Panc1 (cell line): ENCODE results near the gene MMP15. TPM values are rescaled to one million over a fixed set of nuclear protein-coding genes. Genes with fewer than 3 reads are reported as not detected.
A peak's percentile ranks its signal among the peaks of the same experiment; 100 is the strongest.

Experiments
- ATAC-seq: fragments of 200-7000 bp; cut with Tn5 transposase; 2 replicates; pipeline ENCODE4 v1.9.1; 2020; ENCODE audit warnings: mild to moderate bottlenecking, moderate library complexity
- BruUV-seq: library from RNA; stranded (reverse); fragments of 400-500 nt; replicated peaks from 2 replicates; lab custom pipeline; 2021; lab: Mats Ljungman, UMichigan
- CTCF ChIA-PET: fragments of 300-600 bp; sonication (Branson Sonifier 250); formaldehyde crosslinking; loops from one replicate; lab custom pipeline; 2022; ENCODE audit warnings: antibody characterized with exemption; lab: Charles Lee
- POLR2A ChIA-PET: fragments of 300-600 bp; sonication (Branson Sonifier 250); formaldehyde crosslinking; loops from one replicate; lab custom pipeline; 2022; ENCODE audit warnings: antibody characterized with exemption; lab: Charles Lee
- DNase-seq: peaks from one replicate; pipeline ENCODE4 v3.0.0-alpha.2; 2010; ENCODE audit warnings: low read depth, low spot score
- H3K27ac ChIP-seq: 2 replicates; pipeline ENCODE4 v1.5.1; 2011; ENCODE audit warnings: mild to moderate bottlenecking, low read length, inconsistent platforms
- H3K27me3 ChIP-seq: fragments of 200-500 bp; sonication (Bioruptor generic); 2 replicates; pipeline ENCODE4 v1.6.0; 2014; ENCODE audit warnings: low read length, inconsistent platforms; ENCODE audit not compliant: control insufficient read depth, insufficient read depth
- H3K36me3 ChIP-seq: fragments of 200-500 bp; sonication (Bioruptor generic); 2 replicates; pipeline ENCODE4 v1.5.1; 2014; ENCODE audit warnings: inconsistent platforms, mild to moderate bottlenecking, low read length, moderate library complexity; ENCODE audit not compliant: control insufficient read depth, insufficient read depth
- H3K4me1 ChIP-seq: 2 replicates; pipeline ENCODE4 v1.5.1; 2011; ENCODE audit warnings: inconsistent platforms, mild to moderate bottlenecking, low read length, moderate library complexity; ENCODE audit not compliant: control insufficient read depth, insufficient read depth
- H3K4me3 ChIP-seq, 2 experiments: 2 replicates each; pipeline ENCODE4 v1.5.1; 2011 to 2012; ENCODE audit warnings: low read depth in 2 of 2, low read length in 2 of 2, mild to moderate bottlenecking in 2 of 2, inconsistent platforms in 1 of 2, moderate library complexity in 1 of 2
- H3K9me3 ChIP-seq: fragments of 200-500 bp; sonication (Bioruptor generic); 2 replicates; pipeline ENCODE4 v1.5.1; 2014; ENCODE audit warnings: low read depth, mild to moderate bottlenecking, inconsistent platforms, low read length, moderate library complexity; ENCODE audit not compliant: control insufficient read depth, insufficient read depth
- CTCF ChIP-seq: fragments of 450-650 bp; IDR thresholded peaks from 2 replicates; pipeline ENCODE4 v1.5.1; 2017; ENCODE audit warnings: mild to moderate bottlenecking
- POLR2AphosphoS5 ChIP-seq: IDR thresholded peaks from 2 replicates; pipeline ENCODE4 v1.6.1; 2012; ENCODE audit warnings: mild to moderate bottlenecking, low read depth, low read length, moderate library complexity
- REST ChIP-seq, 2 experiments: IDR thresholded peaks; 2 replicates each; pipeline ENCODE4 v1.6.1; 2011 to 2012; ENCODE audit warnings: low read depth in 2 of 2, control low read depth in 1 of 2, low read length in 1 of 2, mild to moderate bottlenecking in 1 of 2, moderate library complexity in 1 of 2; ENCODE audit not compliant: insufficient read depth in 1 of 2
- SIN3A ChIP-seq: IDR thresholded peaks from 2 replicates; pipeline ENCODE4 v1.6.1; 2012; ENCODE audit warnings: low read depth, mild to moderate bottlenecking, low read length, moderate library complexity, borderline replicate concordance; ENCODE audit not compliant: insufficient read depth
- TCF7L2 ChIP-seq: IDR thresholded peaks from 2 replicates; pipeline ENCODE4 v1.6.1; 2011; ENCODE audit warnings: mild to moderate bottlenecking, low read depth, low read length, inconsistent platforms
- in situ Hi-C: cut with HindIII; loops from 2 replicates; pipeline ENCODE4 v1.10.0; 2016; ENCODE audit warnings: low sequenced_read_pairs, low pct_unique_long_range_greater_than_20kb
- intact Hi-C: fragments of 100-400 bp; cut with micrococcal nuclease; formaldehyde crosslinking; loops from one replicate; pipeline ENCODE4 v1.10.0; 2022; ENCODE audit not compliant: unreplicated experiment
- total RNA-seq: library from RNA; stranded (reverse); gene quantifications from one replicate; pipeline ENCODE4 v1.2.1, GENCODE V29; 2021; ENCODE audit not compliant: unreplicated experiment

MMP15 gene
- total RNA-seq, 1 experiment from 2014 or later = 10.9 TPM

- in situ Hi-C loops (no loop called here), intact Hi-C loops (loop anchor here (2.0 kb wide), 1 partner anchor 103 kb away; the partner anchor contains the start of gene CFAP20)
- Histone ChIP-seq H3K36me3 (no peaks in the 10 kb centered on the region; the same call in 1 of the 2 replicates), H3K4me1 (peaks cover 10% of the 10 kb centered on the region; the same call in 1 of the 2 replicates), H3K27ac (no peak overlapping the region), H3K9me3 (no peaks in the 10 kb centered on the region), H3K27me3 (no peaks in the 10 kb centered on the region), H3K4me3 (peak overlapping the region; percentile 53 to 62)
- ATAC-seq (peak; percentile 55), DNase-seq (no peak)
- POLR2A ChIA-PET = interaction anchor here (1.0 kb wide), 1 partner anchor 103 kb away, joined by 4 read pairs; the partner anchor contains the start of gene CFAP20
- CTCF ChIA-PET = no interaction called here
- no peak for TF ChIP-seq REST (IDR thresholded peaks at IDR 0.05; ENCODE audit: insufficient read depth in 1 of 2, low read depth in 2 of 2, low read length in 1 of 2)
- no peak for TF ChIP-seq TCF7L2
- TF ChIP-seq SIN3A = no peak
- TF ChIP-seq CTCF = no peak
- TF ChIP-seq POLR2AphosphoS5 = no peak
- BruUV-seq = no TSS peak
These were observed 668 bp downstream of the MMP15 start for GRCh38 chr16:58026139-58026704.

GRCh38 chr16:58026705-58027160, 1.2 kb downstream of the MMP15 start:
- Histone ChIP-seq H3K27ac (no peak overlapping the region), H3K9me3 (no peaks in the 10 kb centered on the region), H3K4me3 (peak overlapping the region; percentile 53 to 62), H3K27me3 (no peaks in the 10 kb centered on the region), H3K36me3 (no peaks in the 10 kb centered on the region; the same call in 1 of the 2 replicates), H3K4me1 (peaks cover 10% of the 10 kb centered on the region; the same call in 1 of the 2 replicates)
- BruUV-seq = no TSS peak
- in situ Hi-C loops (no loop called here), intact Hi-C loops (loop anchor here (2.0 kb wide), 1 partner anchor 102 kb away; the partner anchor contains the start of gene CFAP20)
- TF ChIP-seq CTCF (peak; percentile 17; the same call in 1 of the 2 replicates), REST (IDR thresholded peaks at IDR 0.05; ENCODE audit: insufficient read depth in 1 of 2, low read depth in 2 of 2, low read length in 1 of 2) (no peak)
- no peak for ATAC-seq
- DNase-seq = no peak
- ChIA-PET CTCF (no interaction called here), POLR2A (no interaction called here)
